Trophoblast cell (in vitro differentiated cells and primary cell): ENCODE data around the gene CDNF.

ENCODE experiments used
- DNase-seq, 2 donors: peaks; one replicate each; pipeline ENCODE4 v3.0.0-alpha.2; 2016
- H2AFZ ChIP-seq: 2 replicates; pipeline ENCODE4 v1.6.1; 2013; ENCODE audit warnings: low read length, moderate library complexity, mild to moderate bottlenecking; ENCODE audit not compliant: insufficient read depth, poor library complexity
- H2AK5ac ChIP-seq: 2 replicates; pipeline ENCODE4 v1.6.1; 2013; ENCODE audit warnings: mild to moderate bottlenecking, low read length
- H2BK120ac ChIP-seq: 2 replicates; pipeline ENCODE4 v1.6.1; 2013; ENCODE audit warnings: low read length, mild to moderate bottlenecking, moderate library complexity; ENCODE audit not compliant: insufficient read depth, poor library complexity
- H2BK12ac ChIP-seq: 2 replicates; pipeline ENCODE4 v1.6.1; 2013; ENCODE audit warnings: mild to moderate bottlenecking, low read length, moderate library complexity
- H2BK5ac ChIP-seq: 2 replicates; pipeline ENCODE4 v1.6.1; 2013; ENCODE audit warnings: low read length, low read depth, moderate library complexity, mild to moderate bottlenecking; ENCODE audit not compliant: poor library complexity
- H3K14ac ChIP-seq: 2 replicates; pipeline ENCODE4 v1.6.1; 2013; ENCODE audit warnings: mild to moderate bottlenecking, low read length
- H3K18ac ChIP-seq: 2 replicates; pipeline ENCODE4 v1.6.1; 2013; ENCODE audit warnings: mild to moderate bottlenecking, low read length
- H3K23ac ChIP-seq: 2 replicates; pipeline ENCODE4 v1.6.1; 2013; ENCODE audit warnings: low read length
- H3K27ac ChIP-seq: 2 replicates; pipeline ENCODE4 v1.5.1; 2013; ENCODE audit warnings: low read depth, mild to moderate bottlenecking, inconsistent platforms, low read length, moderate library complexity
- H3K27me3 ChIP-seq: 2 replicates; pipeline ENCODE4 v1.6.1; 2013; ENCODE audit warnings: inconsistent platforms, mild to moderate bottlenecking, low read length, moderate library complexity; ENCODE audit not compliant: insufficient read depth
- H3K36me3 ChIP-seq, 2 experiments: 1 replicate in 1 of 2; 2 replicates in 1 of 2; pipeline ENCODE4 v1.6.1; 2013; ENCODE audit warnings: low read length in 2 of 2, mild to moderate bottlenecking in 2 of 2, moderate library complexity in 1 of 2; ENCODE audit not compliant: insufficient read depth in 2 of 2, control insufficient read depth in 1 of 2
- H3K4ac ChIP-seq: 2 replicates; pipeline ENCODE4 v1.6.1; 2013; ENCODE audit warnings: low read depth, mild to moderate bottlenecking, low read length, moderate library complexity
- H3K4me1 ChIP-seq, 2 experiments: 1 replicate in 1 of 2; 2 replicates in 1 of 2; pipeline ENCODE4 v1.6.1; 2013; ENCODE audit warnings: low read length in 2 of 2, mild to moderate bottlenecking in 2 of 2, moderate library complexity in 1 of 2; ENCODE audit not compliant: insufficient read depth in 2 of 2, control insufficient read depth in 1 of 2
- H3K4me2 ChIP-seq: 2 replicates; pipeline ENCODE4 v1.6.1; 2013; ENCODE audit warnings: inconsistent platforms, mild to moderate bottlenecking, low read length, moderate library complexity
- H3K4me3 ChIP-seq: 2 replicates; pipeline ENCODE4 v1.5.1; 2013; ENCODE audit warnings: mild to moderate bottlenecking, low read depth, low read length, inconsistent platforms
- H3K79me1 ChIP-seq: one replicate; pipeline ENCODE4 v1.6.1; 2013; ENCODE audit warnings: low read length
- H3K79me2 ChIP-seq: 2 replicates; pipeline ENCODE4 v1.6.1; 2013; ENCODE audit warnings: low read length, mild to moderate bottlenecking; ENCODE audit not compliant: control insufficient read depth, insufficient read depth, poor library complexity
- H3K9ac ChIP-seq: 2 replicates; pipeline ENCODE4 v1.6.1; 2013; ENCODE audit warnings: mild to moderate bottlenecking, low read length
- H3K9me3 ChIP-seq: 2 replicates; pipeline ENCODE4 v1.6.1; 2013; ENCODE audit warnings: low read depth, mild to moderate bottlenecking, control low read depth, inconsistent platforms, low read length; ENCODE audit not compliant: insufficient read depth
- H4K12ac ChIP-seq: 2 replicates; pipeline ENCODE4 v1.6.1; 2013; ENCODE audit warnings: low read depth, mild to moderate bottlenecking, low read length, moderate library complexity
- H4K8ac ChIP-seq: 2 replicates; pipeline ENCODE4 v1.6.1; 2013; ENCODE audit warnings: low read depth, mild to moderate bottlenecking, low read length, moderate library complexity
- H4K91ac ChIP-seq: one replicate; pipeline ENCODE4 v1.6.1; 2013; ENCODE audit warnings: low read depth, mild to moderate bottlenecking, low read length, moderate library complexity
- WGBS: extraction: QIAGEN DNeasy Blood & Tissue Kit; methylation state at CpG from one replicate; pipeline ENCODE4 v1.1.7; 2013; ENCODE audit warnings: missing lambda C conversion rate; ENCODE audit not compliant: insufficient read length, insufficient coverage; ENCODE audit errors: extremely low coverage; 5-methylcytosine and 5-hydroxymethylcytosine counted together

CDNF gene

GRCh38 chr10:14803827-14804226 lies 34.0 kb downstream of the CDNF start:
- no peak overlapping the region for H3K4me2 ChIP-seq
- no CpG with 5 or more reads among the region's 1 CpG for WGBS
- no peaks in the 10 kb centered on the region for H3K27me3 ChIP-seq
- H3K14ac ChIP-seq = no peak overlapping the region
- peaks cover 2% of the 10 kb centered on the region for H3K9me3 ChIP-seq
- H2BK120ac ChIP-seq = no peak overlapping the region
- no peak overlapping the region for H4K91ac ChIP-seq
- no peaks in the 10 kb centered on the region for H3K79me2 ChIP-seq
- no peak overlapping the region for H2AFZ ChIP-seq
- H2BK5ac ChIP-seq = no peak overlapping the region
- no peak overlapping the region for H3K4ac ChIP-seq
- H2BK12ac ChIP-seq = no peak overlapping the region
- H3K4me1 ChIP-seq = no peaks in the 10 kb centered on the region
- no peaks in the 10 kb centered on the region for H3K79me1 ChIP-seq
- H3K4me3 ChIP-seq = no peak overlapping the region
- no peaks in the 10 kb centered on the region for H3K36me3 ChIP-seq
- H3K27ac ChIP-seq = no peak overlapping the region
- no peak overlapping the region for H3K18ac ChIP-seq
- no peak for DNase-seq
- H4K12ac ChIP-seq = no peak overlapping the region
- no peak overlapping the region for H3K23ac ChIP-seq
- no peak overlapping the region for H4K8ac ChIP-seq
- no peak overlapping the region for H3K9ac ChIP-seq
- no peak overlapping the region for H2AK5ac ChIP-seq

GRCh38 chr10:14801723-14802122 lies 36.1 kb downstream of the CDNF start:
- Histone ChIP-seq H4K12ac (no peak overlapping the region), H3K9ac (no peak overlapping the region), H3K36me3 (no peaks in the 10 kb centered on the region), H3K4me1 (no peaks in the 10 kb centered on the region), H2AK5ac (no peak overlapping the region), H3K27me3 (no peaks in the 10 kb centered on the region), H3K79me1 (no peaks in the 10 kb centered on the region), H4K8ac (no peak overlapping the region), H2BK12ac (no peak overlapping the region), H3K4me2 (no peak overlapping the region), H3K9me3 (peaks cover 2% of the 10 kb centered on the region), H2AFZ (no peak overlapping the region), H3K4me3 (no peak overlapping the region), H3K27ac (no peak overlapping the region), H2BK120ac (no peak overlapping the region), H2BK5ac (no peak overlapping the region), H4K91ac (no peak overlapping the region), H3K4ac (no peak overlapping the region), H3K18ac (no peak overlapping the region), H3K79me2 (no peaks in the 10 kb centered on the region), H3K14ac (no peak overlapping the region), H3K23ac (no peak overlapping the region)
- no CpG with 5 or more reads among the region's 5 CpGs for WGBS
- DNase-seq = no peak

GRCh38 chr10:14800397-14800796 lies 37.4 kb downstream of the CDNF start:
- Histone ChIP-seq H3K4me2 (no peak overlapping the region), H4K8ac (no peak overlapping the region), H3K23ac (no peak overlapping the region), H3K4me1 (no peaks in the 10 kb centered on the region), H2BK12ac (no peak overlapping the region), H3K4ac (no peak overlapping the region), H3K79me1 (no peaks in the 10 kb centered on the region), H3K9me3 (peaks cover 2% of the 10 kb centered on the region), H3K36me3 (no peaks in the 10 kb centered on the region), H3K9ac (no peak overlapping the region), H4K91ac (no peak overlapping the region), H4K12ac (no peak overlapping the region), H3K18ac (no peak overlapping the region), H2AK5ac (no peak overlapping the region), H3K27ac (no peak overlapping the region), H2BK5ac (no peak overlapping the region), H3K4me3 (no peak overlapping the region), H3K14ac (no peak overlapping the region), H3K27me3 (no peaks in the 10 kb centered on the region), H2BK120ac (no peak overlapping the region), H3K79me2 (no peaks in the 10 kb centered on the region), H2AFZ (no peak overlapping the region)
- no peak for DNase-seq
- WGBS = no CpG with 5 or more reads among the region's 1 CpG

GRCh38 chr10:14798636-14799035 lies 39.2 kb downstream of the CDNF start:
- no peaks in the 10 kb centered on the region for H3K79me1 ChIP-seq
- no peak overlapping the region for H2AK5ac ChIP-seq
- H2BK5ac ChIP-seq = no peak overlapping the region
- DNase-seq = no peak
- H3K79me2 ChIP-seq = no peaks in the 10 kb centered on the region
- peaks cover 2% of the 10 kb centered on the region for H3K9me3 ChIP-seq
- no peak overlapping the region for H3K14ac ChIP-seq
- H2BK12ac ChIP-seq = no peak overlapping the region
- no peak overlapping the region for H2AFZ ChIP-seq
- H3K23ac ChIP-seq = no peak overlapping the region
- no peak overlapping the region for H4K91ac ChIP-seq
- H4K12ac ChIP-seq = no peak overlapping the region
- no peak overlapping the region for H4K8ac ChIP-seq
- no peak overlapping the region for H3K4me2 ChIP-seq
- H3K27me3 ChIP-seq = no peaks in the 10 kb centered on the region
- no peaks in the 10 kb centered on the region for H3K36me3 ChIP-seq
- no peak overlapping the region for H2BK120ac ChIP-seq
- H3K18ac ChIP-seq = no peak overlapping the region
- H3K27ac ChIP-seq = no peak overlapping the region
- no peak overlapping the region for H3K4me3 ChIP-seq
- H3K4ac ChIP-seq = no peak overlapping the region
- H3K9ac ChIP-seq = no peak overlapping the region
- WGBS = no CpG with 5 or more reads among the region's 5 CpGs
- no peaks in the 10 kb centered on the region for H3K4me1 ChIP-seq
